A673 (cell line): Measurements from ENCODE around the gene CACNA2D1.

Experiments
- EZH2 ChIP-seq: fragments of 200-600 bp; sonication (generic); IDR thresholded peaks from 2 replicates; pipeline ENCODE4 v1.6.1; 2017; ENCODE audit warnings: borderline replicate concordance, low read depth, mild to moderate bottlenecking, mixed read lengths, antibody characterized with exemption, low read length; ENCODE audit not compliant: poor library complexity, severe bottlenecking
- TF ChIP-seq, protein P1 (sequence below): fragments of 300-800, 200-600 bp; sonication (generic); conservative IDR thresholded peaks from 2 replicates; pipeline ENCODE4 v1.5.1; 2017; ENCODE audit warnings: low read depth, mild to moderate bottlenecking, antibody characterized with exemption, low read length, moderate library complexity, mixed read lengths

DNA sequence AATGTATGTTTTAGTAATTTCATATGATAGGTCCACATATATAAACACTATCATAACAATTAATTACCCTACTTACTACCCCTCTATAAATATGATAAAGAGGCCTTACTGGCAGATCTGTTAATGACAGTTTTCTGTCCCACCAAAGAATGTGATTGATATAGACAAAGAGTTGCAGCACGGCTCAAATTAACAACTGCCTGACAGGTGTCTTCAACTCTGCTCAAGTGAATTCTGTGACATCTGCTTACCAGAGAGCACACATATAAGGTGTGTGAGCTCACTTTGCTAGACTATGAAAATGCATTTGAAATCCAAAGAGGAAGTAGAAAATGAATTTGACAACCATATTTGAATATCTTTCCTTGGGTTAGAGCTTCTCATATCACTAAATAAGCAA, 36.6 kb downstream of the CACNA2D1 start:
- TF ChIP-seq, protein P1, sequence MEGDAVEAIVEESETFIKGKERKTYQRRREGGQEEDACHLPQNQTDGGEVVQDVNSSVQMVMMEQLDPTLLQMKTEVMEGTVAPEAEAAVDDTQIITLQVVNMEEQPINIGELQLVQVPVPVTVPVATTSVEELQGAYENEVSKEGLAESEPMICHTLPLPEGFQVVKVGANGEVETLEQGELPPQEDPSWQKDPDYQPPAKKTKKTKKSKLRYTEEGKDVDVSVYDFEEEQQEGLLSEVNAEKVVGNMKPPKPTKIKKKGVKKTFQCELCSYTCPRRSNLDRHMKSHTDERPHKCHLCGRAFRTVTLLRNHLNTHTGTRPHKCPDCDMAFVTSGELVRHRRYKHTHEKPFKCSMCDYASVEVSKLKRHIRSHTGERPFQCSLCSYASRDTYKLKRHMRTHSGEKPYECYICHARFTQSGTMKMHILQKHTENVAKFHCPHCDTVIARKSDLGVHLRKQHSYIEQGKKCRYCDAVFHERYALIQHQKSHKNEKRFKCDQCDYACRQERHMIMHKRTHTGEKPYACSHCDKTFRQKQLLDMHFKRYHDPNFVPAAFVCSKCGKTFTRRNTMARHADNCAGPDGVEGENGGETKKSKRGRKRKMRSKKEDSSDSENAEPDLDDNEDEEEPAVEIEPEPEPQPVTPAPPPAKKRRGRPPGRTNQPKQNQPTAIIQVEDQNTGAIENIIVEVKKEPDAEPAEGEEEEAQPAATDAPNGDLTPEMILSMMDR: no peak
- TF ChIP-seq EZH2: no peak
